ENCODE measurements around the gene OR4D9. TPM values are rescaled to one million over a fixed set of nuclear protein-coding genes. Genes with fewer than 3 reads are reported as not detected.

OR4D9 gene
- not detected for total RNA-seq
- not detected for total RNA-seq (2013)

DNA sequence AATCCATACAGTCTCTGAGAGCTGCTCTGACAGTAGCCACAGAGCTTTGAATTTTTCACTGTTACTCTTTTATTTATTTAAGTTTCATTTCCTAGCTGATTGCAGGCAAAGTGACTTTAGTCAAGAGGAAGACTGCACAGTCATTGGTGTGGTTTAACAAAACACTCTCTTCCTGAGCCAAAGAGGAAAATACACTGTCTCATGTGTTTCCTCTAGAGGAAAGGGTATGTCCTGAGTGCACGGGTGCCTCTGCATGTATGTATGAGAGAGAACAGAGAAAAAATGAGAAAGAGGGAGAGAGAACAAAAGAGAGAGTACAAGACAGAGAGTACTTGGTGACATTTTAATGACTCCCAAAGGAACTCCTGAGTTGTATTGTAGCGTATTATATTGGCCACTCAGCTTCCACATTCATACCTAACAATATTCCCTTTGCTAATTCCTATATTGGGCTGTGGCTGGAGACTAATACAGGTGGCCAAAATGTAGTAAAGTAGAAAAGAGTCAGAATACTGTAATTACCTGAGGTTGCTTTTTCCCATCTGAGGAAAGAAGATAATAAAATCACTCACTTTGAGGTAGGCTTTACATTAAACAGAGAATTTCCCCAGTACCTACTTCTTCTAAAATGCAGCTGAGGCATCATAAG, at the start of gene OR4D9:
OR4D9 (plus strand) TSS at position 599 of the 649 bp plus-strand sequence. CDS start 3,374 bp downstream, outside the sequence.
- intact Hi-C loops (cut with micrococcal nuclease): no loop called here
- WGBS (ENCODE audit: insufficient coverage): 0% methylated on average over 1 of the region's 2 CpGs
- Histone ChIP-seq H3K27me3 (ENCODE audit: control insufficient read depth, insufficient read depth, low read length) (no peaks in the 10 kb centered on the region), H3K27ac (ENCODE audit: low read length) (no peak within 1 kb of the TSS), H3K9me3 (ENCODE audit: control insufficient read depth, insufficient read depth, low read length) (no peaks in the 10 kb centered on the region), H3K36me3 (ENCODE audit: control insufficient read depth, insufficient read depth, low read length) (no peaks in the 10 kb centered on the region), H3K4me1 (ENCODE audit: control insufficient read depth, insufficient read depth, low read length) (peaks cover 6% of the 10 kb centered on the region), H3K4me3 (ENCODE audit: low read length) (no peak within 1 kb of the TSS)
- no peak within 1 kb of the TSS for H3K4me3 Mint-ChIP-seq
- H3K36me3 Mint-ChIP-seq: no peaks in the 10 kb centered on the region
- peaks cover 6 to 8% of the 10 kb centered on the region in 2 donors for H3K27me3 Mint-ChIP-seq (ENCODE audit: low read depth in 2 of 2)
- TF ChIP-seq, protein P1, sequence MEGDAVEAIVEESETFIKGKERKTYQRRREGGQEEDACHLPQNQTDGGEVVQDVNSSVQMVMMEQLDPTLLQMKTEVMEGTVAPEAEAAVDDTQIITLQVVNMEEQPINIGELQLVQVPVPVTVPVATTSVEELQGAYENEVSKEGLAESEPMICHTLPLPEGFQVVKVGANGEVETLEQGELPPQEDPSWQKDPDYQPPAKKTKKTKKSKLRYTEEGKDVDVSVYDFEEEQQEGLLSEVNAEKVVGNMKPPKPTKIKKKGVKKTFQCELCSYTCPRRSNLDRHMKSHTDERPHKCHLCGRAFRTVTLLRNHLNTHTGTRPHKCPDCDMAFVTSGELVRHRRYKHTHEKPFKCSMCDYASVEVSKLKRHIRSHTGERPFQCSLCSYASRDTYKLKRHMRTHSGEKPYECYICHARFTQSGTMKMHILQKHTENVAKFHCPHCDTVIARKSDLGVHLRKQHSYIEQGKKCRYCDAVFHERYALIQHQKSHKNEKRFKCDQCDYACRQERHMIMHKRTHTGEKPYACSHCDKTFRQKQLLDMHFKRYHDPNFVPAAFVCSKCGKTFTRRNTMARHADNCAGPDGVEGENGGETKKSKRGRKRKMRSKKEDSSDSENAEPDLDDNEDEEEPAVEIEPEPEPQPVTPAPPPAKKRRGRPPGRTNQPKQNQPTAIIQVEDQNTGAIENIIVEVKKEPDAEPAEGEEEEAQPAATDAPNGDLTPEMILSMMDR (IDR thresholded peaks at IDR 0.05): no peak
- H3K27ac Mint-ChIP-seq: no peak within 1 kb of the TSS
- DNase-seq (peak in 1 of 2 donors; percentile 23), ATAC-seq (no peak)
- no peaks in the 10 kb centered on the region for H3K9me3 Mint-ChIP-seq
- peaks cover 0 to 8% of the 10 kb centered on the region in 2 donors for H3K4me1 Mint-ChIP-seq

DNA sequence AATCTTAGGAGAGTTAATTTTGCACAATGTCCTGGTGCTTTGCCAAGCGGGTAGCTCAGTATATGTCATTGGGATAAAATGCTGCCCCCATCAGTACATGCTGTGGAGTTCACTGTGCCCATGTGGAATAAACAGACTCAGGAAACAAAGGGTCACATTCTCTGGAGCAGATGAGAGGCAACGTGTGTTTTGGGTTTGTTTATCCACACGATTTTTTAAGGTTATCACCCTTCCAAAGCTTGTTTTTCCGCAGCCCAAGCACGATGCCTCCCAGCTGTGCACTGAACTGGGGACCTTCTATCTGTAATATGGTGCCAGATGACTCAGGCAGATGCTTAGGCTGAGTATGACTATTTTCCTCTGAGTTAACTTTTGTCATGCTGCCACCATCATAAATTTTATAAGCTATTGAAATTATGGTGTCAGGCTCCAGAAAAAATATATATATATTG, 48.1 kb upstream of the OR4D9 start:
- no peaks in the 10 kb centered on the region for H3K9me3 ChIP-seq (ENCODE audit: control insufficient read depth, insufficient read depth, low read length)
- Mint-ChIP-seq H3K4me3 (no peak overlapping the region), H3K27ac (no peak overlapping the region), H3K4me1 (no peaks in the 10 kb centered on the region), H3K9me3 (no peaks in the 10 kb centered on the region), H3K27me3 (ENCODE audit: low read depth in 2 of 2) (peaks cover 5 to 18% of the 10 kb centered on the region in 2 donors), H3K36me3 (no peaks in the 10 kb centered on the region)
- no peak for ATAC-seq
- H3K27me3 ChIP-seq (ENCODE audit: control insufficient read depth, insufficient read depth, low read length): no peaks in the 10 kb centered on the region
- H3K4me1 ChIP-seq (ENCODE audit: control insufficient read depth, insufficient read depth, low read length): no peaks in the 10 kb centered on the region
- intact Hi-C loops (cut with micrococcal nuclease): no loop called here
- H3K27ac ChIP-seq (ENCODE audit: low read length): no peak overlapping the region
- DNase-seq: no peak
- no peak overlapping the region for H3K4me3 ChIP-seq (ENCODE audit: low read length)
- TF ChIP-seq, protein P1 (IDR thresholded peaks at IDR 0.05): no peak
- WGBS (ENCODE audit: insufficient coverage): 76% methylated on average over 5 of the region's 5 CpGs
- H3K36me3 ChIP-seq (ENCODE audit: control insufficient read depth, insufficient read depth, low read length): no peaks in the 10 kb centered on the region

DNA sequence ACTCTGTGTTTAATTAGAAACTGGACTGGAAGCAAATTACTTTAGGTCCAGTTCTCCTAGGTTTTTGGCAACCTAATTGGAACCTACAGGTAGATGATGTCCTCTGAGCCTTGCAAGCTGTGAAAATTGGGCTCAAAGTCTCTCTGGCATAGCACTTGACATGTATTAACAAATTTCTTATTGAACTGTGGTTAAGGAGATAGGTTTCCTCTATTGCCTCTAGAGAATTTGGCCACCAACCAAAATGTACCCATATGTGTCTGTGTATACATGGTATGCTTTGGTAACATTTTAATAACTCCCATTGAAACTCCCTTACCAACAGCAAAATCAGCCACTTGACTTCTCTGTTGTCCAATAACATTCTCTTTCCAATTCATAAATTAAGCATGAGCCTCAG, 38.3 kb upstream of the OR4D9 start, which contains the start of gene OR4D10:
OR4D10 (plus strand) TSS at position 301 of the 400 bp plus-strand sequence. CDS start 4,115 bp downstream, outside the sequence.
- intact Hi-C loops (cut with micrococcal nuclease): no loop called here
- no peak within 1 kb of the TSS for H3K27ac ChIP-seq (ENCODE audit: low read length)
- no peaks in the 10 kb centered on the region for H3K36me3 ChIP-seq (ENCODE audit: control insufficient read depth, insufficient read depth, low read length)
- Mint-ChIP-seq H3K9me3 (no peaks in the 10 kb centered on the region), H3K4me1 (no peaks in the 10 kb centered on the region), H3K4me3 (no peak within 1 kb of the TSS), H3K36me3 (no peaks in the 10 kb centered on the region), H3K27me3 (ENCODE audit: low read depth in 2 of 2) (peaks cover 12 to 16% of the 10 kb centered on the region in 2 donors), H3K27ac (no peak within 1 kb of the TSS)
- DNase-seq: no peak
- no peak for ATAC-seq
- no peaks in the 10 kb centered on the region for H3K4me1 ChIP-seq (ENCODE audit: control insufficient read depth, insufficient read depth, low read length)
- no peaks in the 10 kb centered on the region for H3K9me3 ChIP-seq (ENCODE audit: control insufficient read depth, insufficient read depth, low read length)
- TF ChIP-seq, protein P1 (IDR thresholded peaks at IDR 0.05): no peak
- H3K4me3 ChIP-seq (ENCODE audit: low read length): no peak within 1 kb of the TSS
- peaks cover 2% of the 10 kb centered on the region for H3K27me3 ChIP-seq (ENCODE audit: control insufficient read depth, insufficient read depth, low read length)

DNA sequence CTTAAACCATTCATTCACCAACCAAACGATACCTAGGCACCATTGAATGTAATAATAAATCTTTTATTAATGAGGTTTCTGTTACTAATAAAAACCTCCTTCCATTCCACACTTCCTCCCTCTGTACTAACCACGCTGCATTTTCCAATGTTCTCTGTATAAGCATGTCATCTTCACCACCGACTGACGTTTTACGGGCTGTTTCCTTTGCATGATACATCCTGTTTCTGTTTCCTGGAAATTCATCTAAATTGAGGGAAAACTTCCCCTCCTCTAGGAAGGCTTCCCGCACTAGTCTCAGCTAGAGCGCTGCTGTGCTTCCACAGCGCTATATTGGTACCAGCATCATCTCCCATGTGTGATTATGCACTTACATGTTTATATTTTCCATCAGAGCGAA, 36.2 kb upstream of the OR4D9 start:
- H3K4me3 Mint-ChIP-seq: no peak overlapping the region
- no peaks in the 10 kb centered on the region for H3K36me3 Mint-ChIP-seq
- no peaks in the 10 kb centered on the region for H3K36me3 ChIP-seq (ENCODE audit: control insufficient read depth, insufficient read depth, low read length)
- H3K4me3 ChIP-seq (ENCODE audit: low read length): no peak overlapping the region
- intact Hi-C loops (cut with micrococcal nuclease): no loop called here
- no peak for DNase-seq
- no peaks in the 10 kb centered on the region for H3K4me1 ChIP-seq (ENCODE audit: control insufficient read depth, insufficient read depth, low read length)
- TF ChIP-seq, protein P1 (IDR thresholded peaks at IDR 0.05): no peak
- H3K4me1 Mint-ChIP-seq: no peaks in the 10 kb centered on the region
- 52% methylated on average over 8 of the region's 9 CpGs for WGBS (ENCODE audit: insufficient coverage)
- H3K27me3 Mint-ChIP-seq (ENCODE audit: low read depth in 2 of 2): peaks cover 15 to 17% of the 10 kb centered on the region in 2 donors
- ATAC-seq: no peak
- H3K27ac Mint-ChIP-seq: no peak overlapping the region
- peaks cover 2% of the 10 kb centered on the region for H3K27me3 ChIP-seq (ENCODE audit: control insufficient read depth, insufficient read depth, low read length)
- no peaks in the 10 kb centered on the region for H3K9me3 ChIP-seq (ENCODE audit: control insufficient read depth, insufficient read depth, low read length)
- no peak overlapping the region for H3K27ac ChIP-seq (ENCODE audit: low read length)
- no peaks in the 10 kb centered on the region for H3K9me3 Mint-ChIP-seq
